ENCODE measurements around the gene DENND6B. TPM values are rescaled to one million over a fixed set of nuclear protein-coding genes. Genes with fewer than 3 reads are reported as not detected.
A peak's percentile ranks its signal among the peaks of the same experiment; 100 is the strongest.
"Not testable (repeated sequence)": the region's sequence is repeated elsewhere in the genome, so short reads cannot be mapped to it uniquely, and the experiment has no call there.

DENND6B gene
- total RNA-seq, 1 experiment from 2014 or later: 0.47 TPM

DNA sequence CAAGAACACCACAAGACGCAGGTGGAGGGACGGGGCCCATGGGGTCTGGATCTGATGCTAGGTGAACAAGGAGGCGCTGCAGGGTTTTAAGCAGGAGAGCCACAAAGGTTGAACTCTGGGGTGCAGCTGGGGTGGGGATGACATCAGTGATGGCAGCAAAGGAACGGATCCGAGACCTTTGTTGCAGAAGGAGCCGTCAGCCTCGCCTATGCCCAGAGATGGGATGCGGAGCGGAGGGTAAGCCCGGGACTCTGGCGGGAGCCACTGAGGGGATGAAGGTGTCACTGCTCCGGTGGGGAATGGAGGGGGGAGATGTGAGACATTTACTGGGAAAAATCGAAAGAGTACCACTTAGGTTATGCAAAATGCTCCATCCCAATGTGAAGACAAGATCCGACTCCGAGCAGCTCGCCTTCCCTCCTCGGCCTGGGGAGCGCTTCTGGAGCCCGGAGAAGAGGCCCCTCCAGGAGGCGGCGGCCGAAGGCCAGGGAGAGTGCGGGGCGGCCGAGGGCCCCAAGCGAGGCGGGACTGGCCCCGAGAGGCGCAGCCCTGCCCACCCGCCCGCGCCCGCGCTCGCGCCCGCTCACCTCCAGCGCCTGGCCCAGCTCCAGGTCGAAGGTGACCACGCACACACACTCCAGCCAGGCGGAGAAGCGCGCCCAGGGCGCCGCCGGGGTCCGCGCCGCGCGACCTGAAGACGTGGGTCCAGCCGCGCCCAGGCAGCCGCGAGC, 422 bp downstream of the DENND6B start:
- Histone ChIP-seq H3K27ac (peak overlapping the region; percentile 35; the same call in 1 of the 2 replicates), H3K4me3 (peak overlapping the region; percentile 92), H3K27me3 (replicated peaks) (no peaks in the 10 kb centered on the region), H3K4me1 (replicated peaks) (peaks cover 33% of the 10 kb centered on the region), H3K9me3 (replicated peaks) (no peaks in the 10 kb centered on the region; the same call in 1 of the 2 replicates), H3K36me3 (peaks cover 6% of the 10 kb centered on the region)
- DNase-seq (ENCODE audit: low read depth in 1 of 2, low spot score in 2 of 2): peak in 1 of 2 experiments; percentile 45

DNA sequence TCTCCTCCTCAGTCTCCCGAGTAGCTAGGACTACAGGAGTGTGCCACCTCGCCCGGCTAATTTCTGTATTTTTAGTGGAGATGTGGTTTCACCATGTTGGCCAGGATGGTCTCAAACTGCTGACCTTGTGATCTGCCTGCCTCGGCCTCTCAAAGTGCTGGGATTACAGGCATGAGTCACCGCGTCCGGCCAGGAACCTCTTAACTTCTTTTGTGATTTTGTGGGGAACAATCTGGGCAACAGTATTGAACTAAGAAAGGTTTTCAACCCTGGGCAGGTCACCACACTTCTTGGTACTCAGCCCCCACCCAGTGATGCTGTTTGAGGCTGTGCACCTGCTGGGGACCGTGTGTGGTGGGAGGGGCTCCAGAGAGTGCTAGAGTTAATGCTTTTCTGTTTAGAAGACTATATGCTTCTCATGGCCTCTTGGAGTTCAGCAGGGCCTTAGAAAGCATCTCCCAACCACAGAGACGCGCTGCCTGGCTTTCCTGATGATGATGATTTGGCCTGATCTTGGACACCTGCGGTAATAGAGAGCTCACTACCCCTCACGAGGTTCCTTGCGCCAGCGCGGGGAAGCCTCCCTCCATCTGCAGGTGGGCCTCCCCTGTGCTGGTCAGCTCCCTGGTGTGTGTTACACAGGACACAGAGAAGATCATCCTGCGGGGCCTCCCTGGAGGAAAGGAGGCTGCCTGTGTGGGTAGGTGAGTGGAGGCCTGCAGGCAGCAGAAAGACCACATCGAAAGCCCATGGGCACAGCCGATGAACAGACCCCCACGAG, 1.2 kb downstream of the DENND6B start:
- Histone ChIP-seq H3K4me1 (replicated peaks) (peaks cover 25% of the 10 kb centered on the region), H3K27ac (no peak overlapping the region)
- DNase-seq (ENCODE audit: low read depth in 1 of 2, low spot score in 2 of 2): no peak

DNA sequence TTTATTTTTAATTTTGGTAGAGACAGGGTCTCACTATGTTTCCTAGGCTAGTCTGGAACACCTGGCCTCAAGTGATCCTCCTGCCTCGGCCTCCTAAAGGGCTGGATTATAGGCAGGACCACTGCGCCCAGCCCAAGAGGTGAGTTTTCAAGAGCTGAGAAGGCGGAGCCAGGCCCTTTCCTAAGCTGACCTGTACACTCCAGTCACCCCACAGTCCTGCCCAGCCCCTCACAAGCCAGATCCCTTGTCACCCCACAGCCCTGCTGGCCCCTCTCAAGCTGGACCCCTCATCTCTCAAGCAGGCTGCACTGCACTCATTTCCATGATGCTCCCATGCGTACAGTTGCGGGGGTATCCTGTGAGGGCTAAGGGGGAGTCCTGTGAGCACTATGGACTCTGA, 2.9 kb downstream of the DENND6B start:
- DNase-seq (ENCODE audit: low read depth in 1 of 2, low spot score in 2 of 2): no peak
- peaks cover 6% of the 10 kb centered on the region for H3K36me3 ChIP-seq
- no peaks in the 10 kb centered on the region for H3K27me3 ChIP-seq (replicated peaks)
- H3K27ac ChIP-seq: no peak overlapping the region
- no peaks in the 10 kb centered on the region; the same call in 1 of the 2 replicates for H3K9me3 ChIP-seq (replicated peaks)
- H3K4me3 ChIP-seq: no peak overlapping the region
- peaks cover 20% of the 10 kb centered on the region for H3K4me1 ChIP-seq (replicated peaks)

More for the DNA sequence above, 1.2 kb downstream of the DENND6B start:
- Histone ChIP-seq H3K36me3 (peaks cover 6% of the 10 kb centered on the region), H3K27me3 (replicated peaks) (no peaks in the 10 kb centered on the region), H3K4me3 (no peak overlapping the region), H3K9me3 (replicated peaks) (no peaks in the 10 kb centered on the region; the same call in 1 of the 2 replicates)

GRCh38 chr22:50322382-50323104, 4.3 kb downstream of the DENND6B start:
- not testable (repeated sequence) for DNase-seq (ENCODE audit: low read depth in 1 of 2, low spot score in 2 of 2); H3K36me3 ChIP-seq; H3K4me3 ChIP-seq; H3K27ac ChIP-seq; H3K27me3 ChIP-seq (replicated peaks); H3K9me3 ChIP-seq (replicated peaks)
- peaks cover 14% of the 10 kb centered on the region for H3K4me1 ChIP-seq (replicated peaks)

- Histone ChIP-seq H3K36me3 (no peaks in the 10 kb centered on the region), H3K4me1 (replicated peaks) (no peaks in the 10 kb centered on the region), H3K27ac (no peak overlapping the region), H3K27me3 (replicated peaks) (no peaks in the 10 kb centered on the region), H3K4me3 (no peak overlapping the region), H3K9me3 (replicated peaks) (no peaks in the 10 kb centered on the region)
- DNase-seq (ENCODE audit: low read depth in 1 of 2, low spot score in 2 of 2): no peak
Measured at GRCh38 chr22:50320671-50321325, 6.0 kb downstream of the DENND6B start.

GRCh38 chr22:50320116-50320515, 6.7 kb downstream of the DENND6B start:
- H3K9me3 ChIP-seq (replicated peaks): no peaks in the 10 kb centered on the region
- H3K27me3 ChIP-seq (replicated peaks): no peaks in the 10 kb centered on the region
- no peaks in the 10 kb centered on the region for H3K36me3 ChIP-seq
- no peak overlapping the region for H3K4me3 ChIP-seq
- no peaks in the 10 kb centered on the region for H3K4me1 ChIP-seq (replicated peaks)
- DNase-seq (ENCODE audit: low read depth in 1 of 2, low spot score in 2 of 2): no peak
- H3K27ac ChIP-seq: no peak overlapping the region

DNA sequence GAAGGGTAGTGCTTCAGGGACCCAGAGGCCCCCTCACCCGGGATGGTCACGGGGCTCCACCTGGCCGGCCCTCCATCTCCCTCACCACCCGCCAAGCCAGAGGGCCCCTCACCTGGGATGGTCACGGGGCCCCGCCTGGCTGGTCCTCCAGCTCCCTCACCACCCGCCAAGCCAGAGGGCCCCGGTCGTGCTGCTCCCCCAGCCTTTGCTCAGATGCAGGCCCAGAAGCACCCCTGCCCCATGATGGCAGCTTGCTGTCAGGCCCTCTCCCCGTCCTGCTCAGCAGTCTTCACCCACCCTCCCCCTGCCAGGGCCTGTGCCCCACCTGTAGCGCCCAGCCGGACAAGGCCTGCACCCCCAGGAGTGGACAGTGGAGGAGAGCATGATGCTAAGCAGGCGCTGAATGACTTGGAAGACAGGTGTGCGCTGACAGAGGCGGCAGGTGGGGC, 7.3 kb downstream of the DENND6B start:
- DNase-seq (ENCODE audit: low read depth in 1 of 2, low spot score in 2 of 2): no peak
- Histone ChIP-seq H3K4me1 (replicated peaks) (no peaks in the 10 kb centered on the region), H3K9me3 (replicated peaks) (no peaks in the 10 kb centered on the region), H3K27me3 (replicated peaks) (no peaks in the 10 kb centered on the region), H3K36me3 (no peaks in the 10 kb centered on the region), H3K4me3 (no peak overlapping the region), H3K27ac (no peak overlapping the region)

GRCh38 chr22:50318698-50319411, 8.0 kb downstream of the DENND6B start:
- Histone ChIP-seq H3K27ac (no peak overlapping the region), H3K4me1 (replicated peaks) (no peaks in the 10 kb centered on the region), H3K9me3 (replicated peaks) (no peaks in the 10 kb centered on the region), H3K4me3 (no peak overlapping the region), H3K27me3 (replicated peaks) (no peaks in the 10 kb centered on the region), H3K36me3 (no peaks in the 10 kb centered on the region)
- no peak for DNase-seq (ENCODE audit: low read depth in 1 of 2, low spot score in 2 of 2)

GRCh38 chr22:50318356-50318697, 8.5 kb downstream of the DENND6B start:
- H3K27ac ChIP-seq: no peak overlapping the region
- no peak for DNase-seq (ENCODE audit: low read depth in 1 of 2, low spot score in 2 of 2)
- no peaks in the 10 kb centered on the region for H3K27me3 ChIP-seq (replicated peaks)
- no peaks in the 10 kb centered on the region for H3K9me3 ChIP-seq (replicated peaks)
- H3K4me1 ChIP-seq (replicated peaks): no peaks in the 10 kb centered on the region
- H3K4me3 ChIP-seq: no peak overlapping the region
- H3K36me3 ChIP-seq: no peaks in the 10 kb centered on the region

DNA sequence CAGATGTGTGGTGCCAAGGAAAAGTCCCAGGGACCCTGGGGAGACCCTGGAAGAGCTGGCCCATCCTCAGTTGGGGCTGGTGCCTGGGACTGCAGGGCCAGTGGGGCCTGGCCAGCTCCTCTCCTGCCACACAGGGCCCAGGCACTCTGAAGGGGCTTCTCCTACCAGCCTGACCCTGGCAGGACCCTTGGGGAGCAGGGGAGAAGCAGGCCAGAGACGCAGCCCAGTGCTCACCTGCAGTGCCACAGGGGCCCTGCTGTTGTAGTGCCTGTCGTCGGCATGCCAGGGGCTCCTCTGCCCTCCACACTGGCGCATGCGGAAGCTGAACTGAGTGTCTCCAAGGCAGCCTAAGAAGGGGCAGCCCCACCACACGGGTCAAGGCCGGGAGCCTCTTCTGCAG, 9.1 kb downstream of the DENND6B start:
- DNase-seq (ENCODE audit: low read depth in 1 of 2, low spot score in 2 of 2): no peak
- H3K4me3 ChIP-seq: no peak overlapping the region
- H3K4me1 ChIP-seq (replicated peaks): no peaks in the 10 kb centered on the region
- no peaks in the 10 kb centered on the region for H3K9me3 ChIP-seq (replicated peaks)
- no peak overlapping the region for H3K27ac ChIP-seq
- H3K36me3 ChIP-seq: no peaks in the 10 kb centered on the region
- no peaks in the 10 kb centered on the region for H3K27me3 ChIP-seq (replicated peaks)

DNA sequence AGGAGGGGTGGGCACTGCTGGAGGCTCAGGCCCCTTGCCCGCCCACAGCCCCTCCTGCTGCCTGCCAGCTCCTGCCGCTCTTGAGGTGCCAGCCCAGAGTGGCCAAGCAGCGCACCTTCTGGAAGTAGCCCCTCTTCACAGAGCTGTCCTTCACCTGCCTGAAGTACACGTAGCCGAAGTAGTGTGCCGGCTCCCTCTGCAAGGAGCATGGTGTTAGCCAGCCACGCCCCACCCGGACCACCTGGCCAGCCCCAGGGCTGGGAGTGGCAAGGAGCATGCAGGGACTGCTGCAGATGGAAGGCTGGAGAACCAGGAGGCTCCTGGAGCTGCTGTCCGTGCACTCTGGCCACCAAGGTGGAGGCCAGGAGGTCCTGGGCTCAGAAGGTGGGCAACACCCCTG, 9.6 kb downstream of the DENND6B start:
- Histone ChIP-seq H3K27ac (no peak overlapping the region), H3K4me3 (no peak overlapping the region), H3K27me3 (replicated peaks) (no peaks in the 10 kb centered on the region), H3K9me3 (replicated peaks) (no peaks in the 10 kb centered on the region), H3K4me1 (replicated peaks) (no peaks in the 10 kb centered on the region), H3K36me3 (no peaks in the 10 kb centered on the region)
- DNase-seq (ENCODE audit: low read depth in 1 of 2, low spot score in 2 of 2): no peak

DNA sequence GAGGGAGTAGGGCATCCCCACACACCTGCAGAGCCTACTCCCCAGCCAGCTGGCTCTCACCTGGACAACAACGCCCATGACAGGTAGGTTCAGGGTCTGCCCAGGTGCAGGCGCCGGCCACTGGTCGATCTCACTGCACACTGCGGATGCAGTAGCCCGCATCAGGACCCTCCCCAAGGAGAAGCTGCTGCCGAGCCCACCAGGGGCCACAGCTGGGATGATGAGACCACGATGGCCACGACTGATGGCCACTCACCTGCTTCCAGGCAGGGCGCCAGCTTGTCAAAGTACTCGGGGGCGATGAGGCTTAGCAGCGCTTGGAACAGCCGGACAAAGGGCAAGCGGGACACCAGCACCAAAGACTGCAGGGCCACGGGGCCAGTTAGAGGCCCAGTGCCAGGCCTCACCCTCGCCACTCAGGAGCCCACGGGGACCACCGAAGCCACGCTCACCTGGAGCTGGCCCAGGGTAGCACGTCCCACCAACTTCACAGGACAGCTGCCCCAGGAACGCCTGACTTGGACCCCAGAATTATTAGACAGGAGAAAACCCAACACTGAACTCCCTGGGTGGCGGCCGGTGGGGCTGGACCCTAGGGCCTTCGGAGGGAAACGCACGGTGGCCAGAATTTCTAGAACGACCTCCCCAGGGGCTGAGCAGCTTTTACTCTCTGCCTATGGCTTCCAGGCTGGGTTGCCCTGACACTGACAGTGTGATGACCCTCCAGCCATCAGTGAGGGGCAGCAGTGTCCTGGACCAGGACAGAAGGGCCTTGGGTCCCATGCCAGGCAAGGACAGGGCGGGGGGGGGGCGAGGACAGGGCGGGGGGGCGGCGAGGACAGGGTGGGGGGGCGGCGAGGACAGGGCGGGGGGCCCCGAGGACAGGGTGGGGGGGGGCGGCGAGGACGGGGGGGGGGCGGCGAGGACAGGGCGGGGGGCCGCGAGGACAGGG, 10.4 kb downstream of the DENND6B start:
- no peak overlapping the region for H3K27ac ChIP-seq
- no peaks in the 10 kb centered on the region for H3K27me3 ChIP-seq (replicated peaks)
- H3K4me1 ChIP-seq (replicated peaks): no peaks in the 10 kb centered on the region
- no peak for DNase-seq (ENCODE audit: low read depth in 1 of 2, low spot score in 2 of 2)
- H3K36me3 ChIP-seq: no peaks in the 10 kb centered on the region
- H3K9me3 ChIP-seq (replicated peaks): no peaks in the 10 kb centered on the region
- H3K4me3 ChIP-seq: no peak overlapping the region
